GM06990 (cell line): ENCODE results near the gene GDF10.

ENCODE experiments used
- DNase-seq: peaks from one replicate; pipeline ENCODE4 v3.0.0-alpha.2; 2011; ENCODE audit not compliant: insufficient read length; ENCODE audit errors: extremely low read depth
- H3K27me3 ChIP-seq: replicated peaks from 2 replicates; pipeline ENCODE4 v1.6.0; 2011; ENCODE audit warnings: low read length; ENCODE audit not compliant: control insufficient read depth, insufficient read depth
- H3K36me3 ChIP-seq: 2 replicates; pipeline ENCODE4 v1.5.1; 2011; ENCODE audit warnings: low read length; ENCODE audit not compliant: control insufficient read depth, insufficient read depth
- H3K4me3 ChIP-seq: replicated peaks from 2 replicates; pipeline ENCODE4 v1.5.1; 2011; ENCODE audit warnings: low read depth, mild to moderate bottlenecking, control low read depth, low read length
- TF ChIP-seq, protein P1 (sequence below): IDR thresholded peaks from 2 replicates; pipeline ENCODE4 v1.5.1; 2011; ENCODE audit warnings: low read length, control low read depth, mild to moderate bottlenecking, inconsistent platforms; ENCODE audit not compliant: insufficient read depth, poor library complexity, severe bottlenecking

GDF10 gene

GRCh38 chr10:47299611-47300428, at the start of gene GDF10:
TSS of gene GDF10 (plus strand) at chr10:47300197. CDS start at chr10:47300652, 455 bp downstream.
- Histone ChIP-seq H3K36me3 (no peaks in the 10 kb centered on the region), H3K4me3 (no peak within 1 kb of the TSS), H3K27me3 (no peaks in the 10 kb centered on the region; the same call in 1 of the 2 replicates)
- TF ChIP-seq, protein P1, sequence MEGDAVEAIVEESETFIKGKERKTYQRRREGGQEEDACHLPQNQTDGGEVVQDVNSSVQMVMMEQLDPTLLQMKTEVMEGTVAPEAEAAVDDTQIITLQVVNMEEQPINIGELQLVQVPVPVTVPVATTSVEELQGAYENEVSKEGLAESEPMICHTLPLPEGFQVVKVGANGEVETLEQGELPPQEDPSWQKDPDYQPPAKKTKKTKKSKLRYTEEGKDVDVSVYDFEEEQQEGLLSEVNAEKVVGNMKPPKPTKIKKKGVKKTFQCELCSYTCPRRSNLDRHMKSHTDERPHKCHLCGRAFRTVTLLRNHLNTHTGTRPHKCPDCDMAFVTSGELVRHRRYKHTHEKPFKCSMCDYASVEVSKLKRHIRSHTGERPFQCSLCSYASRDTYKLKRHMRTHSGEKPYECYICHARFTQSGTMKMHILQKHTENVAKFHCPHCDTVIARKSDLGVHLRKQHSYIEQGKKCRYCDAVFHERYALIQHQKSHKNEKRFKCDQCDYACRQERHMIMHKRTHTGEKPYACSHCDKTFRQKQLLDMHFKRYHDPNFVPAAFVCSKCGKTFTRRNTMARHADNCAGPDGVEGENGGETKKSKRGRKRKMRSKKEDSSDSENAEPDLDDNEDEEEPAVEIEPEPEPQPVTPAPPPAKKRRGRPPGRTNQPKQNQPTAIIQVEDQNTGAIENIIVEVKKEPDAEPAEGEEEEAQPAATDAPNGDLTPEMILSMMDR: no peak
- DNase-seq: no peak

DNA sequence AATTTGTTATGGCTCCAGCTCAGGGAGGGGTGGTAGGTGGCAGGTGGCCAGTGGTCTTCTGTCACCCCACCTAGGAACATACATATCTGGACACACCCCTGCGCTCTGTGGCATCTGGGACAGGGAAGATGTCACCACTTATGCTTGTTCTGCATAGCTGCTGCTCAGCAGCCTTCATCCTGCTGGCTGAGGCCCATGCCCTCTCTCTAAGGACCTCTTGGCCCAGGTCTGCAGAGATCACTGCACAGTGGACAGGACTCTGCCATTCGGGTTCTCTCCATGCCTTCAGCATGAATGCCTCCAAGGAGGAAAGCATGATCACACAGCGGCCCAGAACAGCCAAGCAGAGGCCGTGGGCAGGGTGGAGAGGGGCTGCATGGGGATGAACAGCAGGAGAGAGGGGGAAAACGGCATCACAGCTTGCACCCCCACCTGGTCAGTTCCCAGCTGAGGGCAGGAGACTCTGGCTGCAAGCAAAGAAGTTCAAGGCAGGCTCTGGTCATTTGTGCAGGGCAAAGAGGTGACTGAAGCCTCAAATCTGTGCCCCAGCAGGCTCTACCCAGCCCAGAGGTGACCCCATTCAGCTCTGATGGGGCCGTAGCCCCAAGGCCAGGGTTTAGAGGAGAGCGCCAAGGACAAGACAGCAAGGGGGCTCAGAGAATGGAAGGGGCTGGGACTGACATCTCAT, 47.8 kb upstream of the GDF10 start:
- no peak for DNase-seq
- Histone ChIP-seq H3K4me3 (no peak overlapping the region), H3K36me3 (no peaks in the 10 kb centered on the region), H3K27me3 (no peaks in the 10 kb centered on the region; the same call in none of the 2 replicates)
- TF ChIP-seq, protein P1: no peak

- TF ChIP-seq, protein P1: no peak
- Histone ChIP-seq H3K36me3 (no peaks in the 10 kb centered on the region), H3K27me3 (no peaks in the 10 kb centered on the region; the same call in none of the 2 replicates), H3K4me3 (no peak overlapping the region)
- DNase-seq: no peak
Measured at GRCh38 chr10:47253030-47253637, 46.9 kb upstream of the GDF10 start.

DNA sequence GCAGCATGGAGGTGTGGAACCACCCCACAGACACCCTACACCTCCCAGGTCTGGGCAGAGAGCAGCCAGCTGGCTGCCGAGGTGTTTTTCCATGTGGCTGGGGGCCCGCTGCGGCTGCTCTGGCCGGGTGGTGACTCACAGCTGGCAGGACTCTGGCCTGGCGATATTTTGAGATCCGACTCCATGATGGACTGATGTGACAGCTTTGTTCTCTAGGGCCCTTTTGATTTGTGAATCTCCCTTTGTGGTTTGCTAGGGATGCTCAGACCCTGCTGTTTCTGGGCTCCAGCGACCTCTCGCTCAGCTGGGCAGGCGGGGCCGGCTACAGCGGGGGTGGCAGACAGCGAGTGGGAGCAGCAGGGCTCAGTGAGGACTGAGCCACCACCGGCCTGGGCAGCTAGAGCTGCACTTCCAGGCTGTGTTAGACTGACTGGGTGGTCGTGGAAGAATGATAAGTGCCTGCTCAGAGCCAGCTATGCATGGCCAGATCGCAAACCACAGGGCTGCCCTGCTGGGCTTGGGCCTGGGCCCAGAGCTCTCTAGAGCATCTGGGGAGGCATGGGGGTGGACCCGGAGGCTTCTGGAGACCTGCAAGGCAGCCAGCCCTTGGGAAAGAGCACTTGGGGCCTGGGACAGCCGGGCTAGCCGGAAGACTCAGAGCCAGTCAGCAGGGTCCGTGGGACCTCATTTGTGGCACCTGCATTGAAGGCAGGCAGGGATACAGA, 46.2 kb upstream of the GDF10 start:
- Histone ChIP-seq H3K4me3 (no peak overlapping the region), H3K27me3 (no peaks in the 10 kb centered on the region; the same call in none of the 2 replicates), H3K36me3 (no peaks in the 10 kb centered on the region)
- TF ChIP-seq, protein P1: no peak
- no peak for DNase-seq

DNA sequence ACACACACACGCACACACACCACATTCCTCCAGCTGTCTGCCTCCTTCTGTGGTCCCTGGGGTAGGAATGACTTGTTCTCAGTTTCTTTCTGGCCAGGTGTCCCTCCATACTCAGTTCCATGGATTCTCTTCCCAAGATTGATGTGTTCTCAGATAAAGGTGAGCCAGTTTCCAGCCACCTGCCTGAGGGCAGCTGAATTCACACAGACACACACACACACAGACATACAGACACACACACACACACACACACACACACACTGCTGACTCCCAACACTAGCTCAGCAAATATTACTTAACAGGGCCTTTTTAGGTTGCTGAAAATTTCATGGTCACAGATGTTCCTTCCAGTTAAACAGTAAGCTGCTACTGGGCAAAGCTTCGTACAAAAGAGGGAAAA, 45.4 kb upstream of the GDF10 start:
- Histone ChIP-seq H3K4me3 (no peak overlapping the region), H3K36me3 (no peaks in the 10 kb centered on the region), H3K27me3 (no peaks in the 10 kb centered on the region)
- TF ChIP-seq, protein P1: no peak
- DNase-seq: no peak
